Endothelial cell of umbilical vein (primary cell): ENCODE results near the gene NHERF2. TPM values are rescaled to one million over a fixed set of nuclear protein-coding genes. Genes with fewer than 3 reads are reported as not detected.
A peak's percentile ranks its signal among the peaks of the same experiment; 100 is the strongest.

ENCODE experiments used
- BruUV-seq: library from RNA; stranded (reverse); fragments of 400-500 nt; replicated peaks from 2 replicates; lab custom pipeline; 2021; lab: Mats Ljungman, UMichigan
- CTCF ChIA-PET: fragments of 300-600, 350-600 bp; sonication (Branson Sonifier 250); formaldehyde crosslinking; loops from one replicate; lab custom pipeline; 2021; ENCODE audit warnings: antibody characterized with exemption, inconsistent platforms; lab: Charles Lee
- POLR2A ChIA-PET: fragments of 300-600, 350-600 bp; sonication (Branson Sonifier 250); formaldehyde crosslinking; loops from one replicate; lab custom pipeline; 2021; ENCODE audit warnings: antibody characterized with exemption, inconsistent platforms; lab: Charles Lee
- DNase-seq: peaks from one replicate; pipeline ENCODE4 v3.0.0-alpha.2; 2011; ENCODE audit warnings: low read depth, low spot score
- FAIRE-seq: peaks from 2 replicates; lab custom pipeline; 2011; peaks lifted over from hg19 to GRCh38; lab: Jason Lieb, UNC
- H2AFZ ChIP-seq: 2 replicates; pipeline ENCODE4 v1.6.0; 2012; ENCODE audit warnings: low read depth, low read length, control low read depth, inconsistent platforms
- H3K27ac ChIP-seq: 2 replicates; pipeline ENCODE4 v1.5.1; 2011; ENCODE audit warnings: low read depth, mild to moderate bottlenecking, control low read depth, low read length, moderate library complexity; ENCODE audit not compliant: insufficient read depth
- H3K27me3 ChIP-seq, 2 experiments: 2 replicates each; pipeline versions ENCODE4 v1.6.0 to v1.6.1; 2011; ENCODE audit warnings: low read length in 2 of 2, mixed read lengths in 1 of 2; ENCODE audit not compliant: control insufficient read depth in 2 of 2, insufficient read depth in 2 of 2
- H3K36me3 ChIP-seq, 2 experiments: 2 replicates in 1 of 2; 3 replicates in 1 of 2; pipeline ENCODE4 v1.5.1; 2011; ENCODE audit warnings: low read length in 2 of 2, mild to moderate bottlenecking in 1 of 2, moderate library complexity in 1 of 2; ENCODE audit not compliant: control insufficient read depth in 2 of 2, insufficient read depth in 2 of 2; ENCODE audit errors: extremely low read depth in 1 of 2
- H3K4me1 ChIP-seq: 3 replicates; pipeline ENCODE4 v1.5.1; 2011; ENCODE audit warnings: mild to moderate bottlenecking, low read length; ENCODE audit not compliant: control insufficient read depth, insufficient read depth; ENCODE audit errors: extremely low read depth
- H3K4me2 ChIP-seq: 2 replicates; pipeline ENCODE4 v1.6.1; 2011; ENCODE audit warnings: low read length, control low read depth, mixed read lengths; ENCODE audit not compliant: insufficient read depth
- H3K4me3 ChIP-seq, 3 experiments: fragments of 200-600 bp in 1 of 3; sonication (generic), shearing (Covaris generic) in 1 of 3; replicated peaks in 1 of 3; 2 replicates each; pipeline ENCODE4 v1.5.1; 2011 to 2016; ENCODE audit warnings: control low read depth in 3 of 3, low read length in 3 of 3, mild to moderate bottlenecking in 2 of 3, inconsistent platforms in 1 of 3, low read depth in 1 of 3, moderate library complexity in 1 of 3; ENCODE audit not compliant: insufficient read depth in 1 of 3
- H3K79me2 ChIP-seq: 2 replicates; pipeline ENCODE4 v1.6.0; 2012; ENCODE audit warnings: low read length, inconsistent platforms; ENCODE audit not compliant: control insufficient read depth, insufficient read depth
- H3K9ac ChIP-seq: replicated peaks from 2 replicates; pipeline ENCODE3; 2011; ENCODE audit warnings: low read length, control low read depth; ENCODE audit not compliant: insufficient read depth; ENCODE audit errors: extremely low read depth
- H3K9me1 ChIP-seq: replicated peaks from 3 replicates; pipeline ENCODE4 v1.6.0; 2011; ENCODE audit warnings: mild to moderate bottlenecking, low read length; ENCODE audit not compliant: control insufficient read depth, insufficient read depth; ENCODE audit errors: extremely low read depth
- H3K9me3 ChIP-seq: replicated peaks from 2 replicates; pipeline ENCODE4 v1.5.1; 2012; ENCODE audit warnings: low read length, inconsistent platforms; ENCODE audit not compliant: control insufficient read depth, insufficient read depth
- H4K20me1 ChIP-seq: replicated peaks from 2 replicates; pipeline ENCODE3; 2011; ENCODE audit warnings: mild to moderate bottlenecking, low read length; ENCODE audit not compliant: control insufficient read depth, insufficient read depth; ENCODE audit errors: extremely low read depth
- EZH2 ChIP-seq: IDR thresholded peaks from 2 replicates; pipeline ENCODE4 v1.6.1; 2012; ENCODE audit warnings: borderline replicate concordance, low read depth, mild to moderate bottlenecking, moderate library complexity, low read length, inconsistent platforms; ENCODE audit not compliant: severe bottlenecking
- FOS ChIP-seq: IDR thresholded peaks from 2 replicates; pipeline ENCODE4 v1.6.1; 2011; ENCODE audit warnings: mild to moderate bottlenecking, low read length, moderate library complexity, borderline replicate concordance; ENCODE audit not compliant: insufficient read depth
- JUN ChIP-seq: IDR thresholded peaks from 2 replicates; pipeline ENCODE4 v1.6.1; 2011; ENCODE audit warnings: borderline replicate concordance, low read depth; ENCODE audit not compliant: insufficient read length, insufficient read depth
- POLR2A ChIP-seq: IDR thresholded peaks from 2 replicates; pipeline ENCODE4 v1.6.1; 2012; ENCODE audit warnings: low read depth, mild to moderate bottlenecking, control low read depth, low read length
- POLR2AphosphoS5 ChIP-seq: IDR thresholded peaks from 2 replicates; pipeline ENCODE4 v1.6.1; 2012; ENCODE audit warnings: low read depth, mild to moderate bottlenecking, control low read depth, low read length, moderate library complexity; ENCODE audit not compliant: insufficient read depth
- dilution Hi-C: fragments of 300-500 bp; cut with MboI; formaldehyde crosslinking; loops from one replicate; pipeline ENCODE4 v1.15.0; 2019; ENCODE audit warnings: low sequenced_read_pairs; ENCODE audit not compliant: extremely low pct_ligation_motif_present
- intact Hi-C: fragments of 100-400 bp; cut with micrococcal nuclease; formaldehyde crosslinking; loops from one replicate; pipeline ENCODE4 v1.10.0; 2022
- polyA plus RNA-seq, 4 experiments: library from polyadenylated mRNA; depleted of rRNA in 3 of 4; stranded (reverse) in 3 of 4; unstranded in 1 of 4; fragments of >200 nt; gene quantifications; 2 replicates each; pipeline versions ENCODE4 v1.2.1 to v1.2.3, GENCODE V29; 2011 to 2012; ENCODE audit warnings: missing spikeins in 1 of 4
- total RNA-seq: library from RNA; stranded (reverse); gene quantifications from 2 replicates; pipeline ENCODE4 v1.2.3, GENCODE V29; 2021
- TF ChIP-seq, protein P1 (sequence below), 2 donors: IDR thresholded peaks; 1 replicate in 1 of 2; 2 replicates in 1 of 2; pipeline ENCODE4 v1.5.1; 2011; ENCODE audit warnings: low read length in 2 of 2, mild to moderate bottlenecking in 2 of 2, moderate library complexity in 2 of 2, control low read depth in 1 of 2, inconsistent platforms in 1 of 2, low read depth in 1 of 2; ENCODE audit not compliant: insufficient read depth in 1 of 2; ENCODE audit errors: extremely low read depth in 1 of 2
- TF ChIP-seq, protein P2 (sequence below): IDR thresholded peaks from 2 replicates; pipeline ENCODE4 v1.6.1; 2011; ENCODE audit not compliant: insufficient read depth, insufficient read length

NHERF2 gene
- total and polyA plus RNA-seq, 2 donors (not counting 3 experiments of a cell fraction or from before 2014, with no cell fraction given): 65.2 to 71.2 TPM

DNA sequence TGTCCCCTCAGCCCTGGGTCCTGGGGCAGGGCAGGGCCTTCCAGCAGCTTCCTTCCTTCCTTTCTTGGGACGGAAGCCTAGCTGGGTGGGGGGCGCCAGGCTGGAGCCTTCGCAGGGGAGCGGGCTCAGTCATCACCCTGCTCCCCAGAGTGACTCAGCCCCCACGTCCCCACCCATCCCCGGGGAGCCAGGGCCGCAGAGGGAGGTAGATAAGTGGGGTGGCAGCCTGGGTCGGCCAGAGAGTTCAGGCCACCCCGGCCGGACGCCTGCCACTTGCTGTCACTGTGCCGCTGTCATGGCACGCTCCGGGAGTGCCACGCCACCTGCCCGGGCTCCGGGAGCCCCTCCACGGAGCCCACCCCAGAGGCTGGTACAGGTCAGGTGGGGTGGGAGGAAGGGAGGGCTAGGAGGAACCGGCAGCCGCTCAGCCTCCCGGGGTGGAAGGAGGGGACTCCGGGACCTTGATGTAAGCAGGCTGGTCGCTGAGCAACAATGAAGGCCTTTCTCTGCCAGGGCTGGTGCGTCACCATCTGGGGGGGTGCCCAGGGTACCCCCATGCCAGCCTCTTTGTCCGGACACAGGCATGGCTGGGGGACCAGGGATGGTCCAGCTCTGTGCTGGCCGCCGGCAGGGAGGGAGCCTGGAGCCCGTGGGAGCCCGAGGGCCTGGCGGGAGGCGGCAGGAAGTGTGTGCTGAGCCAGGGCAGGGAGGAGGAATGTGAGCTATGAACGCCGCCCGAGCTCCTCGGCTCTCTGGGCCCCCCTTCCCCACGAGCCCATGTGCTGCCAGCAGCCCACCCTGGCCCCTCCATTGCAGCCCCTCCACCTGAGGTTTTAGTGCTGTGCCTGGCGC lies 6.6 kb downstream of the NHERF2 start:
- FAIRE-seq (peak; percentile 85), DNase-seq (peak; percentile 70)
- intact Hi-C loops: loop anchor here (1.0 kb wide), 1 partner anchor 14 kb away; the partner anchor contains the start of genes NTHL1 and TSC2
- Histone ChIP-seq H3K36me3 (peaks cover 0 to 10% of the 10 kb centered on the region in 2 experiments), H3K27me3 (no peaks in the 10 kb centered on the region), H3K4me3 (peak overlapping the region in 1 of 3 experiments; percentile 15), H2AFZ (peak overlapping the region; percentile 25), H3K9ac (peak overlapping the region; percentile 21), H4K20me1 (no peaks in the 10 kb centered on the region), H3K9me1 (no peaks in the 10 kb centered on the region), H3K4me1 (peaks cover 50% of the 10 kb centered on the region), H3K9me3 (no peaks in the 10 kb centered on the region), H3K27ac (peak overlapping the region; percentile 77), H3K4me2 (peak overlapping the region; percentile 9), H3K79me2 (peaks cover 17% of the 10 kb centered on the region)
- ChIA-PET POLR2A (interaction anchor here (1.2 kb wide), 1 partner anchor 122 kb away, joined by 4 read pairs; the partner anchor contains the start of gene TRAF7), CTCF (interaction anchor here (1.6 to 3.6 kb wide), 4 partner anchors 10 to 23 kb away, joined by 4 to 21 read pairs (median 16); partner anchors contain the start of genes NTHL1 and TSC2)
- no TSS peak for BruUV-seq
- TF ChIP-seq FOS (peak; percentile 27), EZH2 (no peak), JUN (no peak), POLR2A (peak; percentile 35), POLR2AphosphoS5 (peak; percentile 41)
- TF ChIP-seq, protein P1, sequence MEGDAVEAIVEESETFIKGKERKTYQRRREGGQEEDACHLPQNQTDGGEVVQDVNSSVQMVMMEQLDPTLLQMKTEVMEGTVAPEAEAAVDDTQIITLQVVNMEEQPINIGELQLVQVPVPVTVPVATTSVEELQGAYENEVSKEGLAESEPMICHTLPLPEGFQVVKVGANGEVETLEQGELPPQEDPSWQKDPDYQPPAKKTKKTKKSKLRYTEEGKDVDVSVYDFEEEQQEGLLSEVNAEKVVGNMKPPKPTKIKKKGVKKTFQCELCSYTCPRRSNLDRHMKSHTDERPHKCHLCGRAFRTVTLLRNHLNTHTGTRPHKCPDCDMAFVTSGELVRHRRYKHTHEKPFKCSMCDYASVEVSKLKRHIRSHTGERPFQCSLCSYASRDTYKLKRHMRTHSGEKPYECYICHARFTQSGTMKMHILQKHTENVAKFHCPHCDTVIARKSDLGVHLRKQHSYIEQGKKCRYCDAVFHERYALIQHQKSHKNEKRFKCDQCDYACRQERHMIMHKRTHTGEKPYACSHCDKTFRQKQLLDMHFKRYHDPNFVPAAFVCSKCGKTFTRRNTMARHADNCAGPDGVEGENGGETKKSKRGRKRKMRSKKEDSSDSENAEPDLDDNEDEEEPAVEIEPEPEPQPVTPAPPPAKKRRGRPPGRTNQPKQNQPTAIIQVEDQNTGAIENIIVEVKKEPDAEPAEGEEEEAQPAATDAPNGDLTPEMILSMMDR (IDR thresholded peaks at IDR 0.05; ENCODE audit: extremely low read depth in 1 of 2, insufficient read depth in 1 of 2, low read depth in 1 of 2, low read length in 2 of 2): no peak
- TF ChIP-seq, protein P2, sequence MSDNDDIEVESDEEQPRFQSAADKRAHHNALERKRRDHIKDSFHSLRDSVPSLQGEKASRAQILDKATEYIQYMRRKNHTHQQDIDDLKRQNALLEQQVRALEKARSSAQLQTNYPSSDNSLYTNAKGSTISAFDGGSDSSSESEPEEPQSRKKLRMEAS: no peak
- dilution Hi-C loops: loop anchor here (25.0 kb wide), 1 partner anchor 129 kb away; the partner anchor contains the start of gene TRAF7
